K562 (cell line): ENCODE measurements around the gene C16orf90. TPM values are rescaled to one million over a fixed set of nuclear protein-coding genes. Genes with fewer than 3 reads are reported as not detected.
A peak's percentile ranks its signal among the peaks of the same experiment; 100 is the strongest.

Source experiments
- C11orf30 ChIP-seq: fragments of 450-650 bp; IDR thresholded peaks from 2 replicates; pipeline ENCODE4 v1.6.1; 2016; ENCODE audit warnings: low read depth, mild to moderate bottlenecking
- EP400 ChIP-seq: fragments of 450-650 bp; IDR thresholded peaks from 2 replicates; pipeline ENCODE4 v1.6.1; 2017; ENCODE audit warnings: antibody characterized with exemption, mild to moderate bottlenecking, moderate library complexity
- ETV1 ChIP-seq: fragments of 450-650 bp; conservative IDR thresholded peaks from 2 replicates; pipeline ENCODE4 v1.6.1; 2016; ENCODE audit warnings: missing genetic modification characterization, control low read depth, low read depth, missing compliant biosample characterization
- HDAC1 ChIP-seq, 2 experiments: fragments of 450-650 bp; IDR thresholded peaks; 2 replicates each; pipeline ENCODE4 v1.6.1; 2016 to 2017; ENCODE audit warnings: inconsistent platforms in 1 of 2, mild to moderate bottlenecking in 1 of 2, moderate library complexity in 1 of 2
- HMBOX1 ChIP-seq: sonication (generic); IDR thresholded peaks from 2 replicates; pipeline ENCODE4 v1.6.1; 2016
- MXD1 ChIP-seq: fragments of 250-450 bp; sonication (Bioruptor Pico); IDR thresholded peaks from 2 replicates; pipeline ENCODE4 v1.8.0; 2021; ENCODE audit warnings: borderline replicate concordance, mild to moderate bottlenecking, moderate library complexity; ENCODE audit not compliant: poor library complexity, severe bottlenecking
- POLR2G ChIP-seq: fragments of 200-400 bp; formaldehyde crosslinking; IDR thresholded peaks from 2 replicates; pipeline ENCODE4 v1.6.1; 2017; ENCODE audit warnings: low read depth, mild to moderate bottlenecking, antibody characterized with exemption, low read length, moderate library complexity
- RERE ChIP-seq: sonication (generic); formaldehyde crosslinking; IDR thresholded peaks from 2 replicates; pipeline ENCODE4 v1.8.0; 2023; ENCODE audit warnings: missing genetic modification reagents, mild to moderate bottlenecking, borderline replicate concordance
- TBL1XR1 ChIP-seq, 2 experiments: IDR thresholded peaks; 2 replicates each; pipeline ENCODE4 v1.6.1; 2012; ENCODE audit warnings: improper control_type of control experiment in 2 of 2, low read length in 2 of 2, mild to moderate bottlenecking in 1 of 2
- ZBTB11 ChIP-seq, 3 experiments: fragments of 200-800 bp in 1 of 3; fragments of 250-450 bp in 1 of 3; fragments of 450-650 bp in 1 of 3; sonication (Bioruptor Pico) in 1 of 3; sonication (Bioruptor generic) in 1 of 3; formaldehyde crosslinking in 1 of 3; IDR thresholded peaks; 2 replicates each; pipeline versions ENCODE4 v1.6.1 to v1.8.0; 2016 to 2022; ENCODE audit warnings: mild to moderate bottlenecking in 2 of 3, missing genetic modification characterization in 2 of 3, missing compliant biosample characterization in 1 of 3, moderate library complexity in 1 of 3
- ZBTB34 ChIP-seq: fragments of 250-450 bp; sonication (Bioruptor Pico); IDR thresholded peaks from 2 replicates; pipeline ENCODE4 v1.8.0; 2021; ENCODE audit warnings: mild to moderate bottlenecking, moderate library complexity
- ZNF175 ChIP-seq: fragments of 200-800 bp; sonication (Bioruptor generic); IDR thresholded peaks from 2 replicates; pipeline ENCODE4 v1.6.1; 2016; ENCODE audit warnings: low read depth, mild to moderate bottlenecking, missing genetic modification characterization, missing compliant biosample characterization
- ZNF253 ChIP-seq: fragments of 250-450 bp; sonication (Bioruptor Pico); conservative IDR thresholded peaks from 2 replicates; pipeline ENCODE4 v1.6.1; 2021; ENCODE audit warnings: mild to moderate bottlenecking
- polyA plus RNA-seq, 8 experiments: library from polyadenylated mRNA; depleted of rRNA in 4 of 8; stranded (reverse) in 5 of 8; unstranded in 3 of 8; fragments of >200 nt; fragmentation: Nextera tagmentation in 2 of 8; fragmentation: Illumina TruSeq in 1 of 8; extraction: Ambion mirVana in 2 of 8; extraction: Trizol in 1 of 8; gene quantifications; 2 replicates each; pipeline versions ENCODE4 v1.2.1 to v1.2.3, GENCODE V29; 2011 to 2014; ENCODE audit warnings: inconsistent platforms in 1 of 8, missing spikeins in 1 of 8
- total RNA-seq, 7 experiments: library from RNA; depleted of rRNA in 6 of 7; stranded (reverse); fragments of >200 nt in 6 of 7; fragmentation: Illumina TruSeq in 2 of 7; extraction: Trizol in 2 of 7; gene quantifications; 2 replicates each; pipeline versions ENCODE4 v1.2.1 to v1.2.3, GENCODE V29; 2011 to 2021; ENCODE audit warnings: low replicate concordance in 1 of 7

The C16orf90 gene
- total and polyA plus RNA-seq, 9 of the 15 experiments (the other 6 are each of a cell fraction or from before 2014, with no cell fraction given) = not detected

GRCh38 chr16:3487521-3488410 is 7.5 kb downstream of the C16orf90 start (continued):
- TF ChIP-seq RERE (CRISPR knock-in tag) = no peak
- no peak for TF ChIP-seq HMBOX1
- no peak for TF ChIP-seq ETV1
- no peak for TF ChIP-seq ZNF253
- peak in 1 of 3 experiments; percentile 57; a peak in 1 of 6 replicates for TF ChIP-seq ZBTB11 (CRISPR knock-in tag; IDR thresholded peaks at IDR 0.05)
- no peak for TF ChIP-seq TBL1XR1 (IDR thresholded peaks at IDR 0.05; ENCODE audit: low read length in 2 of 2)
- TF ChIP-seq POLR2G = peak; percentile 61
- TF ChIP-seq C11orf30 = no peak
- TF ChIP-seq HDAC1 (IDR thresholded peaks at IDR 0.05) = no peak
- TF ChIP-seq MXD1 (CRISPR knock-in tag) = no peak
- no peak for TF ChIP-seq EP400
- no peak for TF ChIP-seq ZBTB34 (CRISPR knock-in tag)
- TF ChIP-seq ZNF175 = no peak
